HG02884 (cell line): ENCODE data around the gene DRD1.
"Not testable (repeated sequence)": the region's sequence is repeated elsewhere in the genome, so short reads cannot be mapped to it uniquely, and the experiment has no call there.

ENCODE experiments used
- ATAC-seq: cut with Tn5 transposase; IDR thresholded peaks from one replicate; pipeline ENCODE4 v1.9.1; 2021; ENCODE audit warnings: mild to moderate bottlenecking, moderate library complexity; ENCODE audit not compliant: unreplicated experiment

Gene DRD1

GRCh38 chr5:175434800-175435199, 9.2 kb downstream of the DRD1 start:
- ATAC-seq: no peak

GRCh38 chr5:175427762-175428161, 16.2 kb downstream of the DRD1 start:
- no peak for ATAC-seq

GRCh38 chr5:175424594-175424993, 19.4 kb downstream of the DRD1 start:
- not testable (repeated sequence) for ATAC-seq

DNA sequence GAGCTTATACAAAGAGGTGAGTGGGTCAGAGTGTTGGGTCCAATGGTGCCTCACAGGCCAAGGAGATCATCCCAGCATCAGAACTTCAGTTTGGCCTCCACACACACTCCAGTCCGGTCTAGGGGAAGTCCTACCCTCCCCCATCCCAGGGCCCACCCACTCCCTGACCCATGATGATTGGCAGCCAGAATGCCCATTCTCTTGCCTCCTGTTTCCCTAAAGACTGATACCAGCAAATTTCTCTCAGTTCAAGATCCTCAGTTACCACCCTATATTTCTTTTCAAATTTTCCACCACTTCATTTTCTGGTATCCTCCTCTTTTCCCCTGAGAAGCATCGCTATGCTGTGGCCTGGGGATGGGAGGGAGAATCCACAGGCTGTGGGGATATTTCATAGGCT, 21.9 kb downstream of the DRD1 start:
- no peak for ATAC-seq

- no peak for ATAC-seq
Measured at GRCh38 chr5:175420383-175420782, 23.6 kb downstream of the DRD1 start.

DNA sequence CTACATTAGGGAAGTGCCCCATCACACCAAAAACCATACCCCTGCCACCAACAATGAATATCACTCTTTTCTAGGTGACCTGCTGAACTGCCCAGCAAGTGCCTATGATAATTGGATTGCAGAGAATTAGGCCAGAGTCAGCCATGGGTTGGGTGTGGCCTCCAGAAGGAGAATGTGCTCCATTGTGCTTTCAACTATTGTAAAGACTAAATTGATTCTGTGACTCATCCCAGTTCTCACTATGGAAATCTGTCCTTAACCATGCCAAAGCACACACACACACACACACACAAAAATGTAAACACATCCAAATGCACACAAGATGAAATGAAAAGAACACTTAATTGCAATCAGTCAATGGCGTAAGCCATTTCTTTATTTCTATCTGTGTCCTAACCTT, 25.7 kb downstream of the DRD1 start:
- ATAC-seq: no peak

DNA sequence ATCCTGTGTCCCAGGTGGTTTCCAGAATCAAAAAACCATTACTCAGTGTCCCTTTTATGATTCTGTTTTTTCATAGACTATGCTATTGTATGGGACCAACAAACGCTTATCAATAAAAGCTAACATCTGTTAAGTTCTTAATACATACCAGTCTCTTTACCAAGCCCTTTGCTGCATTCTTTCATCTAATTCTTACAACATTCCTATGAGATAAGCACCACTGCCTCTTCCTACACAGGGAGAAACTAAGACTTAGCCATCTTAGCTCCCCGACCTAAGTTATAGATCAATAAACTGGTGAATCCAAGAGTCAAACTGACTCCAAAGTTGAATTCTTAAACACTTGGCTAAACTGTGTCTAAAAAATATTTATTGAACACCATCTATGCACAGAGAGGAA, 26.6 kb downstream of the DRD1 start:
- ATAC-seq: no peak

DNA sequence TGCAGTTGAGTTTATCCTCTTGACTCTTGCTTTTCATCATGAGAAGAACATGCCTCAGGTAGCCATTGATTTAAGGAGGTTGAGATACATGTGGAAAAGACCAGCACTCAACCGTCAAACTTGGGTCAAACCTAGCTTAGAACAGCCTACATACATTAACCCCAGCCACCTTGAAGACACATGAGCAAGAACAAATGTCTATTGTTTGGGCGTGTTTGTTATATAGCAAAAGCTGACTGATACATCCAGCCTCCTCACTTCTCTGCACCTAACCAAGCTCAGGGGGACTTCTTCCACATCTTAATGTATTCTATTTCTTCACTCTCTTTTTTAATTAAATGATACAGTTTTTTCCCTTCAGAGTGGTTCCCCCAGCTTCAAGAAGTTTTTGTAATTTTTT, 28.7 kb downstream of the DRD1 start:
- no peak for ATAC-seq

DNA sequence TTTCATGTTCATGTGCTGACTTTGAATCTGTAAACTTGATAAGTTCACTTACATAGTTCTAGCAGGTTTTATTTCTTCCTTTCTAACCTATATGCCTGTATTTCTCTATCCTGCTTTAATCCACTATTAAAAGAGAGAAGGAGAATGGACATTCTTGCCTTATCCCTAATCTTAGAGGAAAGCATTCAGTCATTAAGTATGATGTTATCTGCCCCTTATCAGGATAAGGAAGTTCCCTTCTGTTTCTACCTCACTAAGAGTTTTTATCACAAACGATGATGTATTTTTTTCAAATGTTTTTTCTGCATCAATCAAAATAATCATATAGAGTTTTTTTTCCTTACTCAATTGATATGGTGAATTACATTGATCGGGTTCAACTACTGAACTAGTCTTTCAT, 33.1 kb downstream of the DRD1 start:
- no peak for ATAC-seq

GRCh38 chr5:175406300-175406699, 37.7 kb downstream of the DRD1 start:
- ATAC-seq: no peak

DNA sequence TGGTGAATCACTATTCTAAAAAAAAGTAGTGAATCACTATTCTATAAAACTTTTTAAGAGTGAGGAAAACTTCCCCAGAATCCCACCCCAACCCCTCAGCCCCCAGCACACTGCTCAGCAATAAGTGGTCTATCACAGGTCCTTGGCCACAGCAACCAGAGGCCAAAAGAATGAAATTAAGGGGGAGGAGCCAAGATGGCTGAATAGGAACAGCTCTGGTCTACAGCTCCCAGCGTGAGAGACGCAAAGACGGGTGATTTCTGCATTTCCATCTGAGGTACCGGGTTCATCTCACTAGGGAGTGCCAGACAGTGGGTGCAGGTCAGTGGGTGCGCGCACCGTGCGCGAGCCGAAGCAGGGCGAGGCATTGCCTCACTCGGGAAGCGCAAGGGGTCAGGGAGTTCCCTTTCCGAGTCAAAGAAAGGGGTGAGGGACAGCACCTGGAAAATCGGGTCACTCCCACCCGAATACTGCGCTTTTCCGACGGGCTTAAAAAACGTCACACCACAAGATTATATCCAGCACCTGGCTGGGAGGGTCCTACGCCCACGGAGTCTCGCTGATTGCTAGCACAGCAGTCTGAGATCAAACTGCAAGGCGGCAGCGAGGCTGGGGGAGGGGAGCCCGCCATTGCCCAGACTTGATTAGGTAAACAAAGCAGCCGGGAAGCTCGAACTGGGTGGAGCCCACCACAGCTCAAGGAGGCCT, 46.2 kb downstream of the DRD1 start:
- ATAC-seq: not testable (repeated sequence)

- ATAC-seq: not testable (repeated sequence)
Measured at GRCh38 chr5:175395430-175395829, 48.6 kb downstream of the DRD1 start.

GRCh38 chr5:175394601-175395000, 49.4 kb downstream of the DRD1 start:
- ATAC-seq: no peak

- no peak for ATAC-seq
Measured at GRCh38 chr5:175393897-175394296, 50.1 kb downstream of the DRD1 start.

GRCh38 chr5:175392236-175392635, 51.7 kb downstream of the DRD1 start:
- no peak for ATAC-seq

DNA sequence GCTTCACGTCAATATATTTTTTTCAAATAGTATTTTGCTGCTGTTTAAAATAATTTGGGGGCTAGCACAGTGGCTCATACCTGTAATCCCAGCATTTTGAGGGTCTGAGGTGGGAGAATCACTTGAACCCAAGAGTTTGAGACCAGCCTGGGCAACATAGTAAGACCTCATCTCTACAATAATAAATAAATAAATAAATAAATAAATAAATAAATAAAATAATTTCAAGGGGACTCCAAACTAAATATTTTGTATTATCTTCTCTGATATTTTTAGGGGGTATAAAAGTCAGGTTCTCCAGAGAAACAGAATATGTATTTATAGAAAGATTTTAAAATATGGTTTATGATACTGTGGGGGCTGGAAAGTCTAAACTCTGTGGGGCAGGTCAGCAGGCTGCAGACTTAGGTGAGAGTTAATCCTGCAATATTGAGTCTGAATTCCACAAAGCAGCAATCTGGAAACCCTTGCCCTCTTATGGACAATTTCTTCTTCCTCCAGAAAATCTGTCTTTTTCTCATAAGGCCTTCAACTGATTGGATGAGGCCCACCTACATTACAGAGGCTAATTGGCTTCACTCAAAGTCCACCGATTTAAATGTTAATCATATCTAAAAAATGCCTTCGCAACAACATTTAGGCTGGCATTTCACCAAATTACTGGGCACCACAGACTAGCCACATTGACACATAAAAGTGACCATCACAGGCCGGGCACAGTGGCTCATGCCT, 53.5 kb downstream of the DRD1 start:
- ATAC-seq: no peak
